Fibroblast of skin of scalp (primary cell): Measurements from ENCODE around the gene EFNB2.

ENCODE experiments used
- DNase-seq: peaks from one replicate; pipeline ENCODE4 v3.0.0-alpha.2; 2013

Gene EFNB2

GRCh38 chr13:106480351-106480910 lies 55.0 kb downstream of the EFNB2 start:
- DNase-seq, result no peak

DNA sequence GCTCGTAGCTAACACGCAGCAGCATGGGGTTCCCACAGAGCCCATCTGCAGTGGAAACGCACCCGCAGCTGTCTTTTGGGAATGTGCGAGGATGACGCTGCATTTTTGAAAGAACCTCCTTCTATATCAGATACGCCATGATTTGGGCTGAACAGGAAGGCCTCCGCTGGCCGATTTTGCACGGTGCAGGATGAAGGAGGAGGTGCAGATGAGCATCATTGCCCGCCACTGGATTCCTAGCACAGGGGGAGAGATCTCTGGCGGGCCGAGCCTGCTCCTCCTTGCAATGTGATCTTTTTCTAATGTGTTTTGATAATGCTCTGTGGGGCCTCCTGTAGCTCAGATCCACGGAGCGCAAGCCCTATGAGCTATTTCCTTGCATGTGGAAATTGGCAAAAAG lies 55.5 kb downstream of the EFNB2 start:
- DNase-seq, result peak; percentile 39

- no peak for DNase-seq
Observed at GRCh38 chr13:106478116-106478515, 57.3 kb downstream of the EFNB2 start.

DNA sequence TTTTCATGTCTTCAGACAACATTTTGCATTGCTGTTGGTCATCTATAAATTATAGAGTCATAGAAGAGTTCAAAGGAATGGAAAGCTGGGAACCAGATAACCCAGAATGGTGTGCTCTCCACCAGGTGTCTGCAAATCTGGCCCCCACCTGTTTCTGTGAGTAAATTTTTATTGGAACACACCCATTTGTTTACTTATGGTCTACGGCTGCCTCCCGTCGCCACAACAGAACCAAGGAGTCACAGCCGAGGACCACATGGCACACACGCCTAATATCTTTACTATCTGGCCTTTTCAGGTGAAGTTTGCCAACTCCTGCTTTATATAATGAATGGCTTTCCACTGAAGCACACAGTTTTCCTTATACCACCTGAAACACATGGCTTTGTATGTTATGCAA lies 58.2 kb downstream of the EFNB2 start:
- no peak for DNase-seq

GRCh38 chr13:106475852-106476251 lies 59.6 kb downstream of the EFNB2 start:
- DNase-seq, result no peak

DNA sequence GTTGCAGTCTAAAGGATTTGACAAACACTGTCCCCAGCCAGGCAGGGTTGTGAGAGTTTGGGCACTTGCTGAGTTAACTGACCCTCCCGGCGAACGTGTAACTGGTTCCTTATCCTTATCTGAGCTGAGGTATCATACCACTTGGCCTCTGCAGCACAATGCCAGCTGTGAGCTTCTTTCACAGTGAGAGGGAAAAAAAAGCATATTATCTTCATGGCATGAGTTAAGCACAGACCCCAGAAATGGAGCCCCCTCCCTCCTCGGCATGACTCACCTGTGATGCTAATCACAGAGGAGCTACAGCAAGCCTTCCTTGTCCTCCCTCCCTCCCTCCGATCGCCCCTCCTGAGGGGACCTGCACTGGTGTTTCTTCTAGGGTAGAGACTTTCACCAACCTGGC lies 60.5 kb downstream of the EFNB2 start:
- DNase-seq, result no peak

DNA sequence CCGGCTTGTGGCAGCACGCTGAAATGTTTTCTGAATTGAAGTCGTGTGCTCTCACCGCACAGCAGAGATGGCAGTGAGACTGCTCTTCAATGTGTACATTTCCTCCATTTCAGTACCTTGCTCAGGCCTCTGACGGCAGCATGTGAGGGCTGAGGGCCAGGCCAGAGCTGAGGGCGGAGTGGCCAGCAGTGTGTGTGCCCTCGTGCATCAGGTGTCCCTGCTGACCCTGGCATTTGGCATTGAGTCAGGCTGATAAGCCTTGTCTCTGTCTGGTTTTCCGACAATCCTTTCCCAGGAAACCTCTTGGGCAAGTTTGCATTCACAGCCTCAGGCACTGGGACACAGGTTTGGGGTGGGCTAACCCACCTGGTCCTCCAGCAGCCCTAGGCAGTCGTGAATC lies 62.3 kb downstream of the EFNB2 start:
- DNase-seq, result no peak

GRCh38 chr13:106472621-106473020 lies 62.8 kb downstream of the EFNB2 start:
- DNase-seq, result no peak

DNA sequence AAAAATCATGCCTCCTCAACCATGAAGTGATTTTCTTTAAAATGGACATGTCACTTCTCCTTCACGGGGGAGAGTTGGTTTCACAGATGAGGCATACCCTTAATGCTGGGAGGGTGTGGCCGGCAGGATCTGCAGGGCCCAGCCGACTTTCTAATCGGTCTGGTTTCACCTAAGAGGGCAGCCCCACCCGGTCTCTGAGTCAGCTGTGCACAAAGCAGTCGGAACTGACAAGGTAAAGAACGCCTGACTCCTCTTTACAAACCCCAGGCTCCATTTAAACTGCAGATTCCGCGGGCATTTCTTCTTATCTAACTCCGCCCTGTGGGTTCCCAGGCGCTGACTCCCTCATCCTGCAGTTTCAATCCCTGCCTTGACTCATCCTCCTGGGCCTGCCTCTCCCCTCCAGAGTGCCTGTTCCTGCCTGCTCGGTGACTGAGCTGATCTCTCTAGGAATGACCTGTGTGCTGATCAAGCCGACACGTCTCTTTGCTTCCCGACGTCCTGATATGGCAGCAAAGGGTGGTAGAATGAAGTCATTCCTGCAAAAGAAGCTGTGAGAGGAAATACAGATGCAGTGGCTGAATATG lies 63.4 kb downstream of the EFNB2 start:
- DNase-seq, result peak; percentile 83

DNA sequence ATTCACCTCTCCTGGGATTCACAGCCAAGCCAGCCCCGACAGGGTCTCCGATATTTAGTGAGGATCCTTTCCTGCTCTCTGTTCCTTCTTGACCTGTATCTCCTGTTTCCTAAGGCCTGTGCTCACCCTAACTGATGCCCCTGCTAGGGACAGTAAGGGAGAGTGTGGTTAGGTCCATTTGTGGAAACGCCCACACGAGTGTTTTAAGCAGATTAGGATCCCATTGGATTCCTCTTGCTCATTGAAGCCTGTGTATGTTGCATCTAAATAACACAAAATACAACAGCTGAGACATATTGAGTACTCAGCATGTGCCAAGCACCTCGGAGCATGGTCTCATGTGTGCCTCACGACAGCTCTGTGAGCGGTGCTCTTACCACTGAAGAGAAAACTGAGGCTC lies 64.9 kb downstream of the EFNB2 start:
- no peak for DNase-seq

DNA sequence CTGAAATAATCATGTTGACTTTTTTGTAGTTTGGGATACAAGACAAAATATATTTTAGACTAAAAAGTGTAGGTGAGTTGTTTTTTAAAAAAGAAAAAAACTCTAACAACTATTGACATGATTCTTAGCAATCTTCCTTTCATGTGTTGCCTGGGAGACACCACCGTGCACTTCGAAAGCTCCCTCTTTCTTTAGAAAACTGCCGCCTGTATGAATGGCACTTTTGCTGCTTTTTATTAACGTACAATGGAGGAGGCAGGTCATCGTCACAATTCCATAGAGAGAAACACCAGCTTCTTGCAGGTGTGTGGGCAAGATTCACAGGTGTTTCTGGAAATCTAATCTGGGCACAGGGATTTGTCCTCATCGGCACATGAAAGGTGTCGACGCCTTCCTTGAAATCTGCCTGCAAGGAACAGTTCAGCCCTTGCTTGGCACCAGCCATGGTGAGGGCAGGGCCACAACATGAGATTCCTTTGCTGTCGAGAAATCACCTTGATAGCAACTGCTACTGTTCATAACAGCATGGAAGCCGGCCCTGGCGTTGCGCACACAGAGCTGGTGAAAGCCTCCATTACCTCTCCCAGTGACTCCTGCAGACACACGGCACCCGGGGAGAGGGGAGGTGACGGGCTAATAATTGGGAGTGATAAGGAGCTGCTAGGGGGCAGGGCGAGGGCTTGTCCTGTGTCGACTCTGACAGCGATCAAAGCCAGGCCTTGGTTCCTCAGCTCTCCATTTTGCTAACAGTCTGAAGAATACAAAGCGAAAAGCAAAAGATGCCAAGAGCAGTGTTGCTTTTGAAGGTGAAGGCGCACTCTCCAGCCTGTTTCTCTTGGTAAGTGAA lies 66.5 kb downstream of the EFNB2 start:
- no peak for DNase-seq

GRCh38 chr13:106468207-106468606 lies 67.3 kb downstream of the EFNB2 start:
- no peak for DNase-seq

DNA sequence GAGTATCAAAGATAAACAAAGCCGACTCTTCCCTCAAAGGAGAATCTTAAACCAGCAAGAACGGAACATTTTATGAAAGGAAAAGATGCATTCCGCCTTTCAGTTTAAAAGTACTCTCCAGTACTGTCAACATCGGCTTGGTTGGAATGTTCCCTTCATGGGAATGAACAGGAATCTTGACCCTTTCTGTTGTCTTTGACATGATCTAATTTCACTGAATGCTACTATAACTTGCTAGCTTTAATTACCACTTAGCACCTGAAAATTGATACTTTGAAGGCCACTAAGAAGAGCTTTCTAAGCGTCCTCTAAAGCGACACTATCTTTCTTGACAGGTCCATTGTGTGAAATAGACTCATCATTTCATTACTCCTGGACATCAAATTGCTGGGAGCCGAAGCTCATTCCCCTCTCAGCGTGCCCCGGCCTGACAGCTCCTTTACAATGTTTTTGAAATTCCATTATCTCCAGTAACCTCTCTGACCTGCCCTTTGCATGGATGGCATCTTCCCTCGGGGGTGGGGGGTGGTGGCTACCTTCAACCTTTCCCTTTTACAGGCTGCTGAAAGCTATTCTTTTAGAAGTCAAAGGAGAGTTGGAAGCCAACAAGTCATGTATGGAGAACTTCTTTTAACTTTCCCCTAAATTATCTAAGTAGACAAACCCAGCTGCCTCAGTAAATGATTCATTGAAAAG lies 67.9 kb downstream of the EFNB2 start:
- no peak for DNase-seq

- DNase-seq, result no peak
Observed at GRCh38 chr13:106466691-106467426, 68.6 kb downstream of the EFNB2 start.

DNA sequence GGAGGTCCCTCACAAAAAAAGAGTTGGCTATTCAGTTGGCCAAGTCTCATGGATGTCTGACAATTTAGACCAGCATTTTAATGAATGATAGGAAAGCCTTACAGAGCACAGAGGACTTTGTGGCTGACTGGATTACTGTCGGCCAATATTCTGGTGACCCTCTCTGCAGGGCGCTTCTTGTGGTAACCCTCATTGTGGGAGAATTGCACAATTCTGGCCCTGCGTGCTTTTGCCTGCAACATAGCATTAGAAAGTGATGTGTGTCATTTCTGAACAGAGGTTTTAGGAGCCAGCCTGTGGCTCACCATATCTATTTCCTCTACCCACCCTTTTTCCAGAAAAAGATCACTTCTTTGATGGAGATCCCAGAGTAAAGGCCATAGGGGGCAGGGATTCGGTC lies 71.4 kb downstream of the EFNB2 start:
- DNase-seq, result peak; percentile 67

GRCh38 chr13:106462710-106463109 lies 72.8 kb downstream of the EFNB2 start:
- DNase-seq, result no peak

GRCh38 chr13:106455777-106456176 lies 79.7 kb downstream of the EFNB2 start:
- DNase-seq, result peak; percentile 36

- no peak for DNase-seq
Observed at GRCh38 chr13:106455190-106455589, 80.3 kb downstream of the EFNB2 start.

DNA sequence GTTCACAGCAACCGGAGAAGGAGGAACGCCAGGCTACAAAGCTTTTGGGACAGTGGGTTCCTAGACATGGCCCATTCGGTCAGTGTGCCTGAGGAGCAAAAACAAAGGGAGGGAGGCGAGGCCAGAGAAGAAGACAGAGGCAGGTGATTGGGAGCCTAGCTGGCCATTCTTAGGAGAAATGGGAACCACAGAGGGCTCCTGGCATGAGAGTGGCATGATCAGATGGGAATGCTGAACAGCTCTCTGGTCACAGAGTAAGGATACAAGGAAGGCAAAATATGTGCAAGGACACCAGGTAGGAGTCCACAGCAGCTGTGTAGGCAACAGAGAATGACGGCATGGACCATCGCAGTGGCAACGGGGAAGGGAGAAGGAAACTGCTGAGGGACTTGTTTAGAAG lies 82.4 kb downstream of the EFNB2 start:
- no peak for DNase-seq

- DNase-seq, result no peak
Observed at GRCh38 chr13:106450991-106451390, 84.5 kb downstream of the EFNB2 start.

DNA sequence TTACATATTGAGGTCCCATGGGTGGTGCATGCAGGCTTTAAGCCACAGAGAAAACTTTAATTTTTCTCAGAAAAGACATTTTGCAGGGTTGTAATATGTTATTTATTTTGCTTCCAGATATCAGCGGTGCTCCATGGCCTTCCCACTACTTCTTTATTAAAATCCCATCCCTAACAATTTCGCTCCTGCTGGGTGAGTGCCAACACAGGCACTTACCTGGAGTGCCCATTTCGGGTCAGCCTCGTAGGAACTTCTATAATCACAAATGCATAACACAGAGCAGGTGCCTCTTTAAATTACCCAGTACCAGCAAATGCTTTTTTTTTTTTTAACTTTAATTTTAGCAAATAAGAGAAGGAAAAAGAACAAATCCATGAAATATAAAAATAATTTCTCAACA lies 86.4 kb downstream of the EFNB2 start:
- no peak for DNase-seq

- DNase-seq, result peak; percentile 68
Observed at GRCh38 chr13:106445996-106446395, 89.5 kb downstream of the EFNB2 start.
